HG03159 (cell line): ENCODE measurements around the gene ISOC2.

ENCODE experiments used
- ATAC-seq: cut with Tn5 transposase; IDR thresholded peaks from one replicate; pipeline ENCODE4 v1.9.1; 2021; ENCODE audit warnings: mild to moderate bottlenecking, moderate library complexity; ENCODE audit not compliant: unreplicated experiment

The ISOC2 gene

DNA sequence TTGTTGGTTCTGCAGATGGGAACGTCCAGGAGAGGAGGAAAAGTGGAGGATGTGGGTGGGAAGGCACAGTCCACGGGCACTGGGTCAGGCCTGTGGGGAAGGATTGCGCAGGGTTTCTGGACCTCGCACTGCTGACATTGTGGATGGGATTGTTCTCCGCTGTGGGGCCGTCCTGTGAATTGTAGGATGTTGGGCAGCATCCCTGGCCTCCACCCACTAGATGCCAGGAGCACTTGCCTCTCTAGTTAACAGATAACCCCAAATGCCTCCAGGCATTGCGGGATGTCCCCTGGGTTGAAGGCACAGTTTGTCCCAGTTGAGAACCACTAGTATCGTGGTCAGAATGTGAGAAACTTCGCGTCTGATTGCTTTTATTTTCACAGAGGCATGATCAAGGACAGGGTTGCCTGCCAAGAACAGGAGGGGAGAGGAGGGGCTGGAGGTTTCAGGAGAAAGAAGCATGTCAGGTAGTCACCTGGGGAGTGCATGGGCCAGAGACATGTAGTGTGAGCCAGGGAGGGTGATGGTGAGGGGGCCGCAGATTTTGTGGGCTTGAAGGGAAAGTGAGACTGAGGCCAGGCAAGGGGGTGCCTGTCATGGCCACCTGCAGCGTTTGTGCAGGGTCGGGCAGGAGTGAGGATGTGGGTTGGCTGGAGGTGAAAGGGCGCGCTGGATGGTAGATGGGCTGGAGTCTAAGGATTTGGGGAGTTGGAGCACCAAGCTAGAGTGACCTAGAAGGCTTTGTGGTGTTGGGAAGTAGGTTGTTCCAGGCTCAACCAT lies 18.2 kb upstream of the ISOC2 start:
- ATAC-seq, result no peak

DNA sequence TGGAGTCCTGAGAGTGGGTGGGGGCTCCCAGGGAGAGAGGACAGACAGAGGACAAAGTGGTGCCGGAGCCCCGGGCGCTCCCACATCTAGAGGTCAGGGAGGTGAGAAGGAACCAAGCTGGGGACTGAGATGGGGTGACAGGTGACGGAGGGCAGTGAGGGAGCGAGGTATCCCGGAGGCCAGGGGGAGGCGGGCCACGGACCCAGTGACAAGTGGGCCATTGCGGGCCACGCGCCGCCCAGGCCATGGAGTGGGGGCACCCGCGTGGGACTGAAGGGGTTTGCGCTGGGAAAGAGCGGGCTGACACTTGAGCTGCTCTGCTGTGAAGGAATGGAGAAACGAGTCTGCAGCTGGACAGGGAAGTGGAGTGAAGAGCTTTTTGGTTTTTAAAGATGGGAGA lies 17.6 kb upstream of the ISOC2 start:
- ATAC-seq, result no peak

DNA sequence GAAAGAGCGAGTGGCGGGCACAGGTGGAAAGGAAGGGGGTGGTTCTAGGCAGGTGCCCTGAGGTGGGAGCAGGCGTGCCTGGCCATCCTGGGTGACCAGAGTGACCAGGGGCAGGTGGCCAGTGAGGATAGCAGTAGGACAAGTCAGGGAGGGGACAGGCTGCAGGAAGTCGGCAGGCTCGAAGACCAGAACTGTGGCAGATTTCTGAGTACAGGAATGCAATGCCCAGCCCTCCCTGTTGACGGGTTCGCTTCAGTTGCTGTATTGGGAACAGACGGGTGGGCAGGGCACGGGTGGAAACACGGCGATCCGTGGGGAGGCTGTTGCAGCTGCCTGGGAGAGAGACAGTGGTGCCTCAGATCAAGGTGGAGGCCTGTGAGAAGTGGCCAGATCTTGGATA lies 16.9 kb upstream of the ISOC2 start:
- no peak for ATAC-seq

DNA sequence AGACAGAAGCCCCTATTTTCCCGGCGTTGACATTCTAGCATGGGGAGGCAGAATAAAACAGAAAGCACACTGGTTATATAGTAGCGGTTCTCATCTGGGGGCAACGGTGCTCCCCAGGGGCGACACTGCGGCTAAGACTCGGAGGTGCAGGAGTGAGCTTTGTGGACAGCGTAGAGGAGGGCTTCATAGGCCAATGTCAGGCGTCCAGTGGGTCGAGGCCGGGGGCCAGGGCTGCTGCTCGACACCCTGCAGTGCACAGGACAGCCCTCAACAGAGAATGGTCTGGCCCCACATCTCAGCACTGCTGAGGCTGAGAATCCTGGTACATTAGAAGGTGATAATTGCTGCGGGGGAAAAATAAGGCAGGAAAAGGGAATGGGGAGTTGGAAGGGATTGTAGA lies 16.5 kb upstream of the ISOC2 start:
- ATAC-seq, result no peak

DNA sequence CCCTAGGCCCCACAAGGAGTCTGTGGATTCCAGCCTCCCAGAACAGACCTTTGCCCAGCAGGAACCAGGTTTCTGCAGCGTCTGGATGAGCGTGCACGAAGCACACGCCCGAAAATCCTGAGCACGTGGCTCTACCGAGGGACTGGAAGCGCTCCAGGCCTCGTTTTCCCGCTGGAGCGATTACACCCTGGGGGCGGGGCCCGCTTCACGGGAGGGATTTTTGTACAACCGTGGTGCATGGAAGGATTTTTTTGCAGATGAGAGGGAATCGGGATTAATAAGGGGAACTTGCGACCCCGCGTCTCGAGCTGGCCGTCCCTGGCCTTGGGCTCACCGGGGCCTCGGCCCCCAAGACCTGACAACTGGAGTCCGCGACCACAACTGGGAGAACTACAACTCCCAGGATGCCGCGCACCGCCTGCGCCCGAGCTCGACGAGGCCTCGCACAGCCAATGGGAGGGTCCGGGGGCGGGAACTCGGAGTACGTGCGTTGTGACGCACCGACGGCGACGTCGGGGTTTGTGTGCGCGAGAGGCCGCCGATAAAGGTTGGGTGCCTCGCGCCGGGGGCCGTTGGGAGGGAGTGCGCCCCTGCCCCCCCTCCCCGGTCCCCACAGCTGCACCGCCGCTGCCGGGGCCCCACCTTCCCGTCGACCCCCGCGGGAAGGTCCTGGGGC lies 14.8 kb upstream of the ISOC2 start, which contains the start of gene ZNF628:
Gene ZNF628, plus strand, starts transcription at position 518 of the 676 bp plus-strand sequence. CDS start 3,294 bp downstream, outside the sequence.
- ATAC-seq, result peak; percentile 84

DNA sequence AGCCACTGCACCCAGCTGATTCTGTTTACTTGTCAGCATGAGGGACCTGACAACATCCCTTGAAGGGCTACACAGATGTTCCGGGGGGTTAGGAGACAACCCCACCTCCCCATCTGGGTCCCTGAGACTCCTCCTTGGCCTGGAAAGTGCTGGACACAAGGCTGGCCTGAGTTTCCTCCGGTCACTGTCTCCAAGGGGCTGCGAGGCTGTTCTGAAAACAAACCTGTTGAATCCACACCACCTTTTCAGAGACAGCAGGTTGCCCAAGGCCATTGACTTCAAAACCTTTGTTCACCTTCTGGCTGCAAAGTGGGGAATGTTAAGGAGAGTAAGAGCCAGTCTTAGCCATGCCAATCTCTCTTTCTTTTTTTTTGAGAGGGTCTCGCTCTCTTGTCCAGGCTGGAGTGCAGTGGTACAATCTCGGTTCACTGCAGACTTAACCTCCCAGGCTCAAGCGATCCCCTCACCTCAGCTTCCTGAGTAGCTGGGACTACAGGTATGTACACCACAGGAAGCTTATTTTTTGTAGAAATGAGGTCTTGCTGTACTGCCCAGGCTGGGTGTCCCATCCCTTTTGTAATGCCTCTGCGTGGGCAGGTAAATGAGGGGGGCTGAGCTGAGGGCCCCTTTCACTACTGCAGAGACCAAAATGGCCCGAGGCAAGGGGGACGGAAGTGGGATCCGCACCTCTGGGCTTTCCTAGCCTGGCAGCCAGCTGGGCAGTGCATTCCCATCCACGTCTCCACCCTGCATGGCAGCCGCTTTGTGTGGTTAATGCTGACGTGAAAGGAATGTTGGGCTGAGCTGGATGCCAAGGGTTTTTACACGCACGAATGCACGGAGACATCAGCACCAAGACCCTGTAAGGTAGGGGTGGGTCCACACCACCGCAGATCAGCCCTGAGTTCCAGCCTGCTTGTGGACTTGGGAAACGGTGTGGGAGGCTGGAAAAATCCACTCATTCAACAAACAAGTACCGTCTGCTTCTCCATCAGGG lies 13.1 kb upstream of the ISOC2 start:
- ATAC-seq, result no peak

DNA sequence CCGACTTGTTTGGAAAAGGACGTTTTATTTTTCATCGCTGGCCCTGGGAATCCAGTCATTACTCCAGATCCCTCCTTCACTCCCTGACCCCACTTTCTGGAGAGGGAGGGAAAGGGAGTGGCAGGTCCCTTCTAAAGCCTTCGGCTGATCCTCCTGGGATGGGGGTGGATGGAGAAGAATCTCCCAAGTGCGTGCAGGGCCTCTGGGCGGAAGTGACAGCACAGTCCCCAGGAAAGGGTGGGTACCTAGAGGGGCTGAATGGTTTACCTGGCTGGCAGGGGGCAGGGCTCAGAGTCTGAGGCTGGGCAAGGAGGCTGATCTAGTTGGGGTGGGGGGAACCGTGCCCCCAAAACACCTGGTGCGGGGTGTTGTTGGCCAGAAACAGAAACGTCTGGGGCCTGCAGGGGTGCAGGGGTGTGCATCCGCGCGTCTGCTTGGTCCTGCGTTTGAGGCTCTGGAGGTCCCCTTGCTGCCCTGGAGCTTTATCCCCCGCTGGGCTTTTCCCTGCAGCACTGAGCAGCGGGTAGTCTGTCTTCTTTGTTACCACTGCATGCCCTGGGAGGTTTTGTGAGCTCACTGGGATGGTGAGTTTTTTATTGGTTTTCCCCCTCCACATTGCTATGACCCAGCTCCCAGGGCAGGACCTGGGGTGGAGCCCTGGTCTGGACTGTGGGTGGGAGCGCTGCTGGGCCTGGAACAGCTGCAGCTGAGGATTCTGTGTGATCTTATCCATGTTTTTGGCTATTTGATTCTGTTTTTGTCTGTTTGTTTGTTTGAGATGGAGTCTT lies 12.0 kb upstream of the ISOC2 start:
- ATAC-seq, result no peak

DNA sequence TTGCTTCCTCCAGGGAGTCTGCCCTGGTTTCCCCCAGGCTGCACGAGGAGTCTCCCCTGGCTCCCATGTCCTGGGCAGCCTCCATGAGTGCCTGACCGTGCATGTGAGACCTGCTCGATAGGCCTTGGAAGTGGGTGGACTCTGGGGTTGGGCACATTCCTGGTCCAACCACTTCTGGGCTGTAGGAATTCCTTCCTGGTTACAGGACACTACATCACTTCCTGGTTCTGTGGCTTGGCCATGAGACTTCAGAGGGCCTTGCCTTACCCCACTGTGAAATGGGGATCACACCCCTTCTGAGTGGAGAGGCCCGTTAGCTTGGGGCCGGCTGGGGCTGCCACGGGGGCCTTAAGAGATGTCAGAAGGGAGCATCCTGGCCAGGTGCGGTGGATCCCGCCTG lies 11.0 kb upstream of the ISOC2 start:
- ATAC-seq, result no peak

DNA sequence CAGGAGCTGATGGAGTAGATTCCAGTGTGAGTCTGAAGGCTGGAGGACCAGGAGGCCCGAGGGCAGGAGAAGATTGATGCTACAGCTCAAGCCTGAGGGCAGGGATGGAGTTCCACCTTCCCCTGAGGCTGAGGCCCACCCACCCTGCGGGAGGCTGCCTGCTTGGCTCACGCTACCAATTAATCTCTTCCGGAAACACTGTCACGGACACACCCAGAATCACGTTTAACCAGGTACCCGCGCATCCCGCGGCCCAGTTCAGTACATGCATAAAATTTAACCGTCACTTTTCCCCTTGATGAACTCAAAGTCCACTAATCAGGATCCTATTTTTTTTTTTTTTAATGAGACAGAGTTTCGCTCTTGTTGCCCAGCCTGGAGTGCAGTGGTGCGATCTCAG lies 9.8 kb upstream of the ISOC2 start:
- ATAC-seq, result no peak

DNA sequence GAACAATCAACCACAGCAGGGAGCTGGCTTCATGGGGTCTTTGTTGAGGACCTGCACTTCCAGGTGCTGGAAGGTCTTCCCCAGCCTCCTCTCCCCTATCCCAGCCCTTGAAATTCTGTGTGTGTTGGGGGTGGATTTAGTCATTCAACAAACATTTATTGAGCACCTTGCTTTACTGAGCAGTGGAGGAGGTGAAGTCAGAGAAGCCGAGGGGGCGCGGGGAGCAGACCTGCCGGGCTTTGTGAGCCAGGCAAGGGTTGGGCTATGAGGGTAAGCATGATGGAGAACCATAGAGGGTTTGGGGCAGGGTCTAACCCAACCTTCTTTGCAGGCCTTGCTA lies 6.6 kb upstream of the ISOC2 start:
- ATAC-seq, result no peak

DNA sequence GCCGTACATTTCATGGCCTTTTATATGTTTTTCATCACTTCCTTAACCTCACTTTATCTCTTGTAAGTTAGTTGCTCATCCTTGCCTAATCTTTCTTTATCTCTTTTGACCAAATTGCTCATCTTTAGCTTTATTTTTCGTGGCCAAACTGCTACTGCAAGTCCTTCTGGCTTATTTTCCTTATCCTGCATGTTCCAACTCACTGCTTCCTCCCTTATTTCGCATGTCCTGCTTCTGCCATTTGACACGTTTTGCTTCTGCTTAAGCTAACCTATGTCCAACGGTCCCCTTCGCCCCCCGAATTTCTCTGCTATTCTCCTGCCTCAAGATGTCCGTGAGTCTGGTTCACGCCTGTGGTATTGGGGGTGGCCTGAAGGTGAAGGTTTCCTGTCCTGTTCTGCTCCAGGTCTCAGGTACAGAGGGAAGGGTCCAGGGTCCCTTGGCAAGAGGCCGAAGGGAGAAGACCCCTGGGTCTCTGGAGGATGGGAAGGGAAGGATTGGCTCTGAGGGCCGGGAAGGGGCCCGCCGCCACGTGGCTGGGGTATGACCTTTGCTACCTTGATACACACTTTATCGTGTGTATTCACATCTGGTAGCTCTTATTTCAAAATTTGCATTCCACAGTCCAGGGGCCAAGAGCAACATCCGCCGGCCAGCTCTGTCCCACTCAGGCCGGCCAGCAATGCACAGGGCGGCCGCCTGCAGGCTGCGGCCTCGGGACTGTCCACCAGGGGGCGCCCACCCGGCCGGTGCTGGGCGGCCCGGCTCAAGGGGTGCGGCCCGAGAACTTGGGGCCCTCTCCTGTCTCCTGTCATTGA lies 6.0 kb upstream of the ISOC2 start:
- peak; percentile 60 for ATAC-seq

DNA sequence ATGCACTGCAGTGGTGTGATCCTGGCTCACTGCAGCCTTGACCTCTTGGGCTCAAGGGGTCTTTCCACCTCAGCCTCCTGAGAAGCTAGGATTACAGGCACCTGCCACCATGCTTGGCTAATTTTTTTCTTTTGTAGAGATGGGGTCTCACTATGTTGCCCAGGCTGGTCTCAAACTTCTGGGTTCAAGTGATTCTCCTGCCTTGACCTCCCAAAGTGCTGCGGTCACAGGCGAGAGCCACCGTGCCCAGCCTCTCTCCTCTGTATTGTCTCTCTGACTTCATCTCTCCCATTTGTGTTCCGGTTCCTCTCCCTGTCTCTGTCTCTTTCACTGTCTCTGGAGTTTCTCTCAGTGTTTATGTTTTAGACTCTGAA lies 4.8 kb upstream of the ISOC2 start:
- no peak for ATAC-seq

DNA sequence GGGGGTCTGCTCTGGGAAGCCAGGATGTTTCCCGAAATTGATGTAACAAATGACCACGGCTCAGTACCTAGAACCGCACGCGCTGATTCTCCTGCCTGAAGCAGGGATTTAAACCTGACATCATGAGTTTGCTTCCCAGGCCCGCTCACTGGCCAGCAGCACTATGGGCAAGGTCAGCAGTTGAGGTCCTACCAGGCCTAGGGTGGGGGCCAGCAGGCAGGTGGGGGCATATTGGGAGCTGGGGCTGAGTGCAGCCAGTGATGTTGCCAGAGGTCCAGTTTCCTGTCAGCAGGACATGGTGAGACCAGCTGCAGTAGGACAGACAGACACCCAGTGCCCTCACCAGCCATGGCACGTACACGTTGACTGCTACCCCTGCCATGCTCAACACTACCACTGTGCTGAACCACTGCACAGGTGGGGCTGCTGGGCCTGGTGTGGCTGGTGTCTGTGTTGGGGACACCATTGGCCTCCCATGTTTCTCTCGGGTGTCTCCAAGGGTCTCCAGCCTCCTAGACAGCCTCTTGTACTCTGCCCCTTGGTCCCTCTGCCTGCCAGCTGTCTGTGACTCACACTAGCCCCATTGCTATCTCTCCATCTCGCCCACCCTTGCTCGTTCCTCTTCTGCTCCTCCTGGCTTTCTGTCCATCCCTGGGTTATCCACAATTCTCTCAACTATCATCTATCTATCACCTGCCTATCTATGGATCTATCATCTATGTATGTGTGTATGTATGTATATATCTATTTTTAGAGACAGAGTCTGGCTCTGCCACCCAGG lies 4.2 kb upstream of the ISOC2 start:
- ATAC-seq, result no peak

DNA sequence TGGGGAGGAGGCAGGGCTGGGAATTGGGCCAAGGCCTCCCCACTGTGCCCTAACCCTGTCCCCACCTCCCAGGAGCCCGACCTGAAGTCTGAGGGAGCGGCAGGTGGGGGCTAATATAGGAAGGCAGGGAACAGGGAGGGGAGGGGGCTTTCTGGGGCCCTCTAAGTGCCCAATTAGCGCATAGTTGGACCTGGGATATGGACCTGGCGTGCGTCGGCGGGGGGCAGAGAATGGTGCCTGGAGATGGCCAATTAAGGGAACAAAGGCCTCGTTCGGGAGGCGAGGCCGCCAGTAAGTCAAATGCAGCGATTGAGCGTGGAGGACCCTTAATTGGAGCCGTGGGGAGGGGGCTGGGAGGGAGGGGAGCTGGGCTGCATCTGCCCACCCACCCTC lies 3.2 kb upstream of the ISOC2 start, which contains the start of gene C19orf85:
Gene C19orf85, minus strand, starts transcription at position 90 of the 393 bp plus-strand sequence. CDS start 197 bp downstream, outside the sequence.
- no peak for ATAC-seq

DNA sequence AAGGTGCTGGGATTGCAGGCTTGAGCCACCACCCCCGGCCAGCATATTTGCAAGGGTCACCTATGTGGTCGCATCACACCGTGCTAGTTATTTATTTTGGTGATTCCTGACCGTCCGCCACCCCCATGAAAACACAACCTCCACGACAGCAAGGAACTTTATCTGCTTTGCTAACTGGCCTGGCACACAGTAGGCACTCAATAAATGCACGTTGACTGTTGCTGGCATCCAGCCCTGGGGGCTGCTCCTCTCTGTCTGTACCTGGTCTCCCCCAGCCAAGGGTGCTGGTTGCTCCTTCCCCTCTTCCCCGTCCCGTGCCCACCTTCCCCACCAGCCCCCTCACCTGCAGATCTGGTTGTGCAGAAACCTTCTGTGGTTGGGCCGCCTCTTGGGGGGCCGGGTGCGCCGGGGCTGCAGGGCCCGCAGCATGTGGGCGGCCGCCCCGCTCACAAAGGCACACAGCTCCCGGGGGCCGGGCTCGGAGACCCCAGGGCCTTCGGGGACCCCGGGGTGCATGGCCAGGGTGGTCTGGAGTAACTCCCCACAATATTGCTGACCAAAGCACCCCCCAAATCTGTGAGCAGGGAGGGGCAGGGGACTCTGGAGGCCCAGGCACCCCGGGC lies 2.7 kb upstream of the ISOC2 start:
- no peak for ATAC-seq

DNA sequence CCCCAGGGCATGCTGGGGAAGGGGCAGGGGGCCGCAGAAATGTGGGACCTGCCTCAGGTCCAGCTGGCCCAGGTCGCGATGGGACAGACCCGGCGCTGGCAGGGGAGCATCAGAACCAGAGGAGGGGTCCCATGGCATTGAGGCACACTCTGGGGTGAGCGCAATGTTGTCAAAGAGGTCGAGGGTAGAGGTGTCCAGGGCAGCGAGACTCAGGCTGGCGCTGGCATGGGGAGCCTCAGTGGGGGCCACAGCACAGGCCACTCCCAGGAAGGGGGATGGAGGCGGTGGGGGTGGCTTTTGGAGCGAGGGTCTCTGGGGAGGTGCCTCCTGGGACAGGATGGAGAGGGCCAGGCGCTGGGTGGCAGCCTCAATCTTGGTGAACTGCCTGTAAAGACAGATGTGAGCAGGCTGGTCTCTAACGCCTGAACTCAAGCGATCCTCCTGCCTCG lies 2.2 kb upstream of the ISOC2 start:
- no peak for ATAC-seq

DNA sequence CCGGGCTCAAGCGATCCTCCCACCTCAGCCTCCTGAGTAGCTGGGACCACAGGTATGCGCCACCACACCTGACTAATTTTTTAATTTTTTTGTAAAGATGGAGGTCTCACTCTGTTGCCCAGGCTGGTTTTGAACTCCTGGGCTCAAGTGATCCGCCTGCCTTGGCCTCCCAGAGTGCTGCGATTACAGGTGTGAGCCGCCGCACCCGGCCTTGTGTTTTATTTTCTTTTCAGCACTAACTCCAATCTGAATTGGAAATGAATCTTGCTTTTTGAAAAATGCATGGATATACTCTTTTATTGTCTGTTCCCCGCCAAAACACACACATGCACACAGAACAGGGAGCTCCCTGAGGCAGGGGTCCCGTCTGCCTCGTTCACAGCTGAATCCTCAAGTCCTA lies 1.3 kb upstream of the ISOC2 start:
- ATAC-seq, result no peak

DNA sequence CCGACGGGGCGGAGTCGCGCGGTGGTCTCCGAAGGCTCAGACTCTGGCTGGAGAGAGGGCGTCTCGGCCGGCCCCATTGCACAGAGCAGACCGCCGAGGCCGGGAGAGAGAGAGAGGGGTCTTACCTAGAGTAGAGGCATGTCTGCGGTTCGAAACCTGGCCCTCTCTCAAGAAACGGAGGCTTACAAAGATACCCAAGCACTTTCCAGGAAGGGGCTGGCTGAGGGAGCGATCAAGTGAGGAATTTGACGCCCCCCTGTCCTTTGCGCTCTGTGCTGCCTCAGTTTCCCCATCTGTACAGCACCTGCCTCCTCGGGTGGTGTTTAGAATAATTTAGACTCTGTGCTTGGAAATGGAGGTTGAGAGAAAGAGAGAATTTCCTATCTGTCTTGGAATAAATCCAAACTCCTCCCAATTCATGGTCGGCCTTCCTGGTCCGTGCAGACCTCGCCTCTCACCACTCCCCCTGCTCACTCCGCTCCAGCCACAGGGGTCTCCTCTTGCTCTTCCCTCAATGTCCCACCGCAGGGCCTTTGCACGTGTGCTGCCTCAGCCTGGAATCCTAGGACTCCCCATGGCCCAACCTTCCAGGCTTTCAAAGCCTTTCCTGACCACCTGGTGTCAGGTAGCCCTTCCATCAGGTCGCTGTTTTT lies 658 bp upstream of the ISOC2 start:
- ATAC-seq, result no peak
